ENCODE measurements around the gene ADAT3.

ADAT3 gene

GRCh38 chr19:1936430-1936829, 31.2 kb downstream of the ADAT3 start:
- no peak overlapping the region for H3K4me3 ChIP-seq (ENCODE audit: low read length)
- TF ChIP-seq, protein P1, sequence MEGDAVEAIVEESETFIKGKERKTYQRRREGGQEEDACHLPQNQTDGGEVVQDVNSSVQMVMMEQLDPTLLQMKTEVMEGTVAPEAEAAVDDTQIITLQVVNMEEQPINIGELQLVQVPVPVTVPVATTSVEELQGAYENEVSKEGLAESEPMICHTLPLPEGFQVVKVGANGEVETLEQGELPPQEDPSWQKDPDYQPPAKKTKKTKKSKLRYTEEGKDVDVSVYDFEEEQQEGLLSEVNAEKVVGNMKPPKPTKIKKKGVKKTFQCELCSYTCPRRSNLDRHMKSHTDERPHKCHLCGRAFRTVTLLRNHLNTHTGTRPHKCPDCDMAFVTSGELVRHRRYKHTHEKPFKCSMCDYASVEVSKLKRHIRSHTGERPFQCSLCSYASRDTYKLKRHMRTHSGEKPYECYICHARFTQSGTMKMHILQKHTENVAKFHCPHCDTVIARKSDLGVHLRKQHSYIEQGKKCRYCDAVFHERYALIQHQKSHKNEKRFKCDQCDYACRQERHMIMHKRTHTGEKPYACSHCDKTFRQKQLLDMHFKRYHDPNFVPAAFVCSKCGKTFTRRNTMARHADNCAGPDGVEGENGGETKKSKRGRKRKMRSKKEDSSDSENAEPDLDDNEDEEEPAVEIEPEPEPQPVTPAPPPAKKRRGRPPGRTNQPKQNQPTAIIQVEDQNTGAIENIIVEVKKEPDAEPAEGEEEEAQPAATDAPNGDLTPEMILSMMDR (IDR thresholded peaks at IDR 0.05; ENCODE audit: insufficient read depth, low read depth, low read length, missing control alignments), result no peak
- no peak for DNase-seq (ENCODE audit: low read depth)

DNA sequence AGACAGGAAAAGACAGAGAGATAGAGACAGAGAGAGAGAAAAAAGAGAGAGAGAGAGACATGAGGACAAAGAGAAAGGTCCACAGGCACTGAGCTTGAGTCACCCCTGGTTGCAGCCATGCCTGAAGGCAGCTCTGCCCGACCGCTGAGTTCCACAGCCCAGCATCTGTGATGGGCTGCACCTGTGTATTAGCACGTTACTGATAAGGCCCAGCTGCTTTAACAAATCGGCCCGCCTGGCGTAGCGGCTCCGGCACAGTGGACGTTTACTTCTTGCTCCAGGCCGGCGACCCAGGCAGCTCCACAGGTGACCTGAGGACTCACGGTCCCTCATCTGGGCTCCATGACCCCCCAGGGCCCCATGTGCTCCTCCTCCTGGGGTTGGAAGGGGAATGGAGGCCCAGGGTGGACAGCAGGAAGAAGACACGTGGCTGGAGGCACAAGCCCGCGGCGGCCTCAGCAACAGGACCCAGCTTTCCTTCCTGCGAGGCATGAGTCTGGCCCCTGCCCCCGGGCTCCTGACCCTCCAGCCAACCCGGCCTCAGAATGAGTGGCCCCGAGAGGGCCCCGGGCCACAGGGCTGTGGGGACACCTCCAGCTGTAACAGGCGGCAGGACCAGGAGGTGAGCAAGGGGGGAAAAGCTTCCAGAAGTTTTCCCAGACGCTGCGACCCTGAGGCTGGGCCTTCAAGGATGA, 31.9 kb downstream of the ADAT3 start:
- H3K4me3 ChIP-seq (ENCODE audit: low read length), result no peak overlapping the region
- no peak for DNase-seq (ENCODE audit: low read depth)
- TF ChIP-seq, protein P1 (IDR thresholded peaks at IDR 0.05; ENCODE audit: insufficient read depth, low read depth, low read length, missing control alignments), result no peak

DNA sequence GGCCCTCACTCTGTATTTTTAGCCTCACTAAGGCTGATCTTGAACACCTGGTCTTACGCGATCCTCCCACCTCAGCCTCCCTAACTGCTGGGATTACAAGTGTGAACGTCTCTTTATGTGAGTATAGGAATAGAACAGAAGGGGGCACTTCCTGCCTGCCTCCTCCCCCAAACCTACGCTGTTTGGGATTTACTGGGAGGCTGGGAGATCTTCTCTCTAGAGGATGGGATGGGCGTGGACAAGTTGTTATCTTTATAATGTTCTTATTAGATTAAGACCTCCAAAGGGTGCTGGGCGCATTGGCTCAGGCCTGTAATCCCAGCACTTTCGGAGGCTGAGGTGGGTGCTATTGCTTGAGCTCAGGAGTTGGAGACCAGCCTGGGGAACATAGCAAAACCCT, 32.9 kb downstream of the ADAT3 start:
- no peak overlapping the region for H3K4me3 ChIP-seq (ENCODE audit: low read length)
- no peak for DNase-seq (ENCODE audit: low read depth)
- TF ChIP-seq, protein P1 (IDR thresholded peaks at IDR 0.05; ENCODE audit: insufficient read depth, low read depth, low read length, missing control alignments), result no peak

GRCh38 chr19:1941146-1942077, 36.2 kb downstream of the ADAT3 start, which contains the start of gene CSNK1G2:
Gene CSNK1G2, plus strand, starts transcription at chr19:1941172. Its CDS starts 28,601 bp downstream, at chr19:1969773.
- no peak for DNase-seq (ENCODE audit: low read depth)
- TF ChIP-seq, protein P1 (IDR thresholded peaks at IDR 0.05; ENCODE audit: insufficient read depth, low read depth, low read length, missing control alignments), result no peak
- H3K4me3 ChIP-seq (ENCODE audit: low read length), result peak within 1 kb of the TSS; percentile 68

GRCh38 chr19:1942078-1942933, 37.1 kb downstream of the ADAT3 start:
- peak; percentile 74 for DNase-seq (ENCODE audit: low read depth)
- peak overlapping the region; percentile 68 for H3K4me3 ChIP-seq (ENCODE audit: low read length)
- TF ChIP-seq, protein P1 (IDR thresholded peaks at IDR 0.05; ENCODE audit: insufficient read depth, low read depth, low read length, missing control alignments), result no peak

- H3K4me3 ChIP-seq (ENCODE audit: low read length), result peak overlapping the region; percentile 68
- DNase-seq (ENCODE audit: low read depth), result no peak
- TF ChIP-seq, protein P1 (IDR thresholded peaks at IDR 0.05; ENCODE audit: insufficient read depth, low read depth, low read length, missing control alignments), result no peak
Observed at GRCh38 chr19:1942934-1943555, 37.8 kb downstream of the ADAT3 start.
